Left lung (tissue), 10 donors: ENCODE results near the gene MAST4. TPM values are rescaled to one million over a fixed set of nuclear protein-coding genes. Genes with fewer than 3 reads are reported as not detected.

Source experiments
- ATAC-seq: fragments of 200-7000 bp; cut with Tn5 transposase; one replicate; pipeline ENCODE4 v1.9.1; 2020; ENCODE audit warnings: moderate library complexity
- DNase-seq, 4 donors: peaks; one replicate each; pipeline ENCODE4 v3.0.0-alpha.2; 2013 to 2020
- H3K27ac ChIP-seq, 2 donors: fragments of 200-600 bp; sonication (generic) in 1 of 2; one replicate each; pipeline versions ENCODE4 v1.5.0 to v1.8.0; 2020 to 2021
- H3K27me3 ChIP-seq, 2 donors: fragments of 200-600 bp; sonication (generic) in 1 of 2; one replicate each; pipeline versions ENCODE4 v1.5.0 to v1.8.0; 2020 to 2021
- H3K36me3 ChIP-seq, 2 donors: fragments of 200-600 bp; sonication (generic) in 1 of 2; one replicate each; pipeline versions ENCODE4 v1.5.0 to v1.8.0; 2020 to 2021
- H3K4me1 ChIP-seq, 2 donors: fragments of 200-600 bp; one replicate each; pipeline ENCODE4 v1.8.0; 2021
- H3K4me3 ChIP-seq, 2 donors: fragments of 200-600 bp; sonication (generic) in 1 of 2; one replicate each; pipeline versions ENCODE4 v1.5.0 to v1.8.0; 2020 to 2021; ENCODE audit warnings: mild to moderate bottlenecking in 1 of 2
- H3K9me3 ChIP-seq, 2 donors: fragments of 200-600 bp; sonication (generic) in 1 of 2; one replicate each; pipeline versions ENCODE4 v1.5.0 to v1.8.0; 2020 to 2021
- CTCF ChIP-seq, 2 donors: fragments of 200-600 bp; sonication (generic) in 1 of 2; IDR thresholded peaks; one replicate each; pipeline versions ENCODE4 v1.5.0 to v1.8.0; 2021; ENCODE audit warnings: antibody characterized with exemption in 2 of 2
- intact Hi-C, 2 donors: fragments of 100-400 bp; cut with DNase I; formaldehyde crosslinking; loops; one replicate each; pipeline versions ENCODE4 v1.11.2 to v1.14.2; 2022
- polyA plus RNA-seq, 6 donors: library from polyadenylated mRNA; unstranded; fragments of 120-200 nt; gene quantifications; one replicate each; pipeline ENCODE4 v1.2.1, GENCODE V29; 2013; ENCODE audit not compliant: insufficient read length in 6 of 6
- total RNA-seq, 2 donors: library from RNA; stranded (reverse); fragmentation: NEBNext Ultra II Directional; extraction: Animal tissue kit (Norgen Biotek cat#: 25700); gene quantifications; one replicate each; pipeline ENCODE4 v1.2.1, GENCODE V29; 2021
- donor health status: DM: no; HTN: yes; CAD: no.
- donor health status: DM: no; HTN: no; CAD: no.

MAST4 gene
- total and polyA plus RNA-seq, 8 donors, result 47.7 to 57.6 (median 53.0) TPM

- Histone ChIP-seq H3K27me3 (no peaks in the 10 kb centered on the region), H3K36me3 (no peaks in the 10 kb centered on the region), H3K9me3 (no peaks in the 10 kb centered on the region), H3K4me1 (peaks cover 4 to 27% of the 10 kb centered on the region in 2 donors), H3K27ac (peak overlapping the region; percentile 65 to 84), H3K4me3 (peak overlapping the region; percentile 20 to 21)
- TF ChIP-seq CTCF (IDR thresholded peaks at IDR 0.05), result no peak
- intact Hi-C loops, result no loop called here
- ATAC-seq, result peak; percentile 24
- peak in 1 of 4 donors; percentile 32 for DNase-seq
Observed at GRCh38 chr5:66959653-66960052, 363.5 kb downstream of the MAST4 start.

GRCh38 chr5:66960369-66961137, 364.4 kb downstream of the MAST4 start:
- no peaks in the 10 kb centered on the region for H3K9me3 ChIP-seq
- H3K27ac ChIP-seq, result peak overlapping the region; percentile 65 to 84
- H3K4me3 ChIP-seq, result peak overlapping the region; percentile 20 to 21
- ATAC-seq (peak; percentile 61), DNase-seq (peak in 1 of 4 donors; percentile 31)
- H3K4me1 ChIP-seq, result peaks cover 4 to 27% of the 10 kb centered on the region in 2 donors
- no peaks in the 10 kb centered on the region for H3K36me3 ChIP-seq
- no peaks in the 10 kb centered on the region for H3K27me3 ChIP-seq
- intact Hi-C loops, result no loop called here
- no peak for TF ChIP-seq CTCF (IDR thresholded peaks at IDR 0.05)

GRCh38 chr5:66963559-66963971, 367.4 kb downstream of the MAST4 start:
- Histone ChIP-seq H3K36me3 (no peaks in the 10 kb centered on the region), H3K4me1 (peaks cover 4 to 27% of the 10 kb centered on the region in 2 donors), H3K27ac (peak overlapping the region in 1 of 2 donors; percentile 11), H3K4me3 (no peak overlapping the region), H3K9me3 (no peaks in the 10 kb centered on the region), H3K27me3 (no peaks in the 10 kb centered on the region)
- no peak for TF ChIP-seq CTCF (IDR thresholded peaks at IDR 0.05)
- intact Hi-C loops, result no loop called here
- no peak for DNase-seq
- ATAC-seq, result peak; percentile 31

GRCh38 chr5:66966439-66966838, 370.2 kb downstream of the MAST4 start:
- no peaks in the 10 kb centered on the region for H3K9me3 ChIP-seq
- H3K4me1 ChIP-seq, result peaks cover 0 to 6% of the 10 kb centered on the region in 2 donors
- DNase-seq, result no peak
- no peak overlapping the region for H3K4me3 ChIP-seq
- no peaks in the 10 kb centered on the region for H3K27me3 ChIP-seq
- TF ChIP-seq CTCF (IDR thresholded peaks at IDR 0.05), result no peak
- ATAC-seq, result no peak
- no peak overlapping the region for H3K27ac ChIP-seq
- H3K36me3 ChIP-seq, result no peaks in the 10 kb centered on the region
- intact Hi-C loops, result no loop called here

GRCh38 chr5:66967102-66967501, 370.9 kb downstream of the MAST4 start:
- Histone ChIP-seq H3K9me3 (no peaks in the 10 kb centered on the region), H3K4me1 (peaks cover 0 to 6% of the 10 kb centered on the region in 2 donors), H3K36me3 (no peaks in the 10 kb centered on the region), H3K4me3 (no peak overlapping the region), H3K27ac (no peak overlapping the region), H3K27me3 (no peaks in the 10 kb centered on the region)
- DNase-seq, result no peak
- intact Hi-C loops, result no loop called here
- ATAC-seq, result peak; percentile 17
- no peak for TF ChIP-seq CTCF (IDR thresholded peaks at IDR 0.05)
